Common myeloid progenitor, CD34-positive (primary cell): ENCODE measurements around the gene KLF3.

Source experiments
- CTCF ChIA-PET: fragments of 350-600 bp; sonication (Branson Sonifier 250); formaldehyde crosslinking; loops from one replicate; lab custom pipeline; 2021; ENCODE audit warnings: antibody characterized with exemption; lab: Charles Lee
- POLR2A ChIA-PET: fragments of 350-600 bp; sonication (Branson Sonifier 250); formaldehyde crosslinking; loops from one replicate; lab custom pipeline; 2021; ENCODE audit warnings: antibody characterized with exemption; lab: Charles Lee
- DNase-seq, 3 donors: peaks; one replicate each; pipeline versions ENCODE4 v3.0.0 to v3.0.0-alpha.2; 2013
- H3K27ac ChIP-seq, 2 experiments: 1 replicate in 1 of 2; 2 replicates in 1 of 2; pipeline ENCODE4 v1.7.0; 2013; ENCODE audit warnings: inconsistent platforms in 2 of 2, low read length in 2 of 2, mild to moderate bottlenecking in 2 of 2, low read depth in 1 of 2, moderate library complexity in 1 of 2; ENCODE audit not compliant: severe bottlenecking in 2 of 2, insufficient read depth in 1 of 2, poor library complexity in 1 of 2
- H3K27me3 ChIP-seq, 5 experiments: replicated peaks in 2 of 5; 1 replicate in 3 of 5; 2 replicates in 2 of 5; pipeline versions ENCODE4 v1.6.1 to v1.7.0; 2013; ENCODE audit warnings: low read length in 4 of 5, mild to moderate bottlenecking in 2 of 5, moderate library complexity in 2 of 5, inconsistent platforms in 1 of 5; ENCODE audit not compliant: insufficient read depth in 5 of 5, control insufficient read depth in 4 of 5
- H3K36me3 ChIP-seq, 4 experiments: 1 replicate in 2 of 4; 2 replicates in 2 of 4; pipeline versions ENCODE4 v1.6.1 to v1.7.0; 2013; ENCODE audit warnings: low read length in 3 of 4, control low read depth in 1 of 4, mild to moderate bottlenecking in 1 of 4; ENCODE audit not compliant: control insufficient read depth in 4 of 4, insufficient read depth in 4 of 4
- H3K4me1 ChIP-seq, 4 experiments: 1 replicate in 3 of 4; 2 replicates in 1 of 4; pipeline versions ENCODE4 v1.6.1 to v1.7.1; 2013; ENCODE audit warnings: low read length in 3 of 4, mild to moderate bottlenecking in 3 of 4, control low read depth in 1 of 4, inconsistent platforms in 1 of 4, moderate library complexity in 1 of 4; ENCODE audit not compliant: control insufficient read depth in 4 of 4, insufficient read depth in 4 of 4; ENCODE audit errors: control extremely low read depth in 1 of 4
- H3K4me3 ChIP-seq, 7 experiments: 1 replicate in 4 of 7; 2 replicates in 3 of 7; pipeline versions ENCODE4 v1.5.1 to v1.7.0; 2013; ENCODE audit warnings: mild to moderate bottlenecking in 7 of 7, low read length in 6 of 7, moderate library complexity in 6 of 7, inconsistent platforms in 2 of 7, low read depth in 2 of 7, control low read depth in 1 of 7; ENCODE audit not compliant: insufficient read depth in 4 of 7, control insufficient read depth in 1 of 7; ENCODE audit errors: extremely low read depth in 1 of 7
- H3K9me3 ChIP-seq, 5 experiments: 1 replicate in 4 of 5; 2 replicates in 1 of 5; pipeline versions ENCODE4 v1.6.1 to v1.7.1; 2013; ENCODE audit warnings: low read length in 4 of 5, mild to moderate bottlenecking in 2 of 5, inconsistent platforms in 1 of 5, low read depth in 1 of 5, moderate library complexity in 1 of 5; ENCODE audit not compliant: control insufficient read depth in 4 of 5, insufficient read depth in 2 of 5; ENCODE audit errors: control extremely low read depth in 1 of 5
- WGBS: methylation state at CpG from one replicate; pipeline ENCODE4 v1.1.5; 2013; ENCODE audit not compliant: insufficient coverage; 5-methylcytosine and 5-hydroxymethylcytosine counted together

KLF3 gene

DNA sequence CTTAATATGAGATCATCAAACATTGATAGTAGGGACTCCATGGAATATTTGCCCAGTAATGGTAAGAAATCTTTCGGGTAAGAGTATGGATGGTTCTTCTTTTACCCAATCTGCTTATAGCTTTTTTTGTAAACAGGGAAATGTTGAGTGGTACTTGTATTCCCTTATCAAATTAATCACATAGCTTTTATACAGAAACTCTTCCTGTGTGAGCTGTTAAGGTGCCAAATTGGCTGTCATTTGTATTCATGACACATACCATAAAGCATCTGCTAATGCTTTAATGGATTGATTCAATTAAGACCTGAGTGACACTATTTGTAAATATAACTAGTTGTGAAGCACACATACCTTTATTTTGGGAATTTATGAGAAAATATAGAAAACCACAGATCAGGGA lies 34.2 kb downstream of the KLF3 start:
- POLR2A ChIA-PET = no interaction called here
- WGBS = no CpG with 5 or more reads among the region's 1 CpG

DNA sequence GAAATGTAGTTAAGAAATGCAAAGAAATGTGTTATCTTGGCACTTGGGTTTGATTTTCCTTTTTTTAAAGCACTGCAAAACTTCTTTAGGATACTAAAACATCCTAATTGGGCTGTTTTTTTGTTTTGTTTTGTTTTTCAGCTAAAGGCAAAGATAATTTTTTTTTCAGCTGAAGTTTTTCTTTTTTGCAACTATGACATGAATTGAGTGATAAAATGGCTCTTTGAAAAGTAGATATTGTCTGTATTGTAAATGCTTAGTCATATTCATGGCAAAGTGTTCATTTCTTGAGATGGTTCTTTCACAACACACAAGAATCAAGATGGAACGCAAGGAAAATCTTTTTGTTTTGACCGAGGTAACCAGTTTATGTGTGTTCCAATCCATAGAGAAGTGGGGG lies 35.1 kb downstream of the KLF3 start:
- WGBS = 100% methylated on average over 1 of the region's 2 CpGs
- POLR2A ChIA-PET = no interaction called here
- no peak for DNase-seq
- Histone ChIP-seq H3K9me3 (no peaks in the 10 kb centered on the region), H3K36me3 (peaks cover 17 to 49% (median 33%) of the 10 kb centered on the region in 4 experiments), H3K27ac (no peak overlapping the region), H3K4me3 (no peak overlapping the region), H3K4me1 (peaks cover 0 to 12% (median 2%) of the 10 kb centered on the region in 4 experiments), H3K27me3 (no peaks in the 10 kb centered on the region)
- CTCF ChIA-PET = interaction anchor here (1.0 to 1.7 kb wide), 3 partner anchors 10 to 41 kb away, joined by 3 to 4 read pairs (median 3); no protein-coding TSS in a partner anchor

More for the DNA sequence above, 34.2 kb downstream of the KLF3 start:
- H3K27me3 ChIP-seq = no peaks in the 10 kb centered on the region
- DNase-seq = no peak
- peaks cover 23 to 55% (median 40%) of the 10 kb centered on the region in 4 experiments for H3K36me3 ChIP-seq
- CTCF ChIA-PET = interaction anchor here (1.0 to 1.7 kb wide), 7 partner anchors 9 to 626 kb away, joined by 3 to 4 read pairs (median 3); no protein-coding TSS in a partner anchor
- no peak overlapping the region for H3K4me3 ChIP-seq
- H3K27ac ChIP-seq = no peak overlapping the region
- no peaks in the 10 kb centered on the region for H3K9me3 ChIP-seq
- H3K4me1 ChIP-seq = peaks cover 0 to 12% (median 0%) of the 10 kb centered on the region in 4 experiments

- H3K4me3 ChIP-seq = no peak overlapping the region
- H3K27me3 ChIP-seq = no peaks in the 10 kb centered on the region
- ChIA-PET POLR2A (no interaction called here), CTCF (interaction anchor here (0.7 to 2.3 kb wide), 4 partner anchors 12 to 523 kb away, joined by 3 to 6 read pairs (median 4); partner anchors contain the start of gene TLR10)
- H3K4me1 ChIP-seq = peaks cover 0 to 7% (median 0%) of the 10 kb centered on the region in 4 experiments
- no peak for DNase-seq
- H3K36me3 ChIP-seq = peaks cover 0 to 4% (median 3%) of the 10 kb centered on the region in 4 experiments
- no peak overlapping the region for H3K27ac ChIP-seq
- WGBS = 93% methylated on average over 2 of the region's 4 CpGs
- no peaks in the 10 kb centered on the region for H3K9me3 ChIP-seq
These were observed 39.6 kb downstream of the KLF3 start for GRCh38 chr4:38703635-38704034.

- WGBS = 31% methylated on average over 3 of the region's 3 CpGs
- H3K9me3 ChIP-seq = no peaks in the 10 kb centered on the region
- peaks cover 0 to 7% (median 0%) of the 10 kb centered on the region in 4 experiments for H3K4me1 ChIP-seq
- no peak for DNase-seq
- ChIA-PET CTCF (interaction anchor here (1.2 to 2.3 kb wide), 2 partner anchors 78 to 524 kb away, joined by 4 to 6 read pairs; partner anchors contain the start of gene TLR10), POLR2A (no interaction called here)
- H3K4me3 ChIP-seq = no peak overlapping the region
- no peaks in the 10 kb centered on the region for H3K36me3 ChIP-seq
- no peaks in the 10 kb centered on the region for H3K27me3 ChIP-seq
- no peak overlapping the region for H3K27ac ChIP-seq
These were observed 40.7 kb downstream of the KLF3 start for GRCh38 chr4:38704622-38705154.

GRCh38 chr4:38706301-38706700 lies 42.3 kb downstream of the KLF3 start:
- no peak for DNase-seq
- Histone ChIP-seq H3K27ac (no peak overlapping the region), H3K36me3 (no peaks in the 10 kb centered on the region), H3K4me3 (no peak overlapping the region), H3K9me3 (no peaks in the 10 kb centered on the region), H3K27me3 (no peaks in the 10 kb centered on the region), H3K4me1 (peaks cover 0 to 16% (median 0%) of the 10 kb centered on the region in 4 experiments)
- POLR2A ChIA-PET = no interaction called here
- 100% methylated on average over 1 of the region's 2 CpGs for WGBS
- CTCF ChIA-PET = no interaction called here

DNA sequence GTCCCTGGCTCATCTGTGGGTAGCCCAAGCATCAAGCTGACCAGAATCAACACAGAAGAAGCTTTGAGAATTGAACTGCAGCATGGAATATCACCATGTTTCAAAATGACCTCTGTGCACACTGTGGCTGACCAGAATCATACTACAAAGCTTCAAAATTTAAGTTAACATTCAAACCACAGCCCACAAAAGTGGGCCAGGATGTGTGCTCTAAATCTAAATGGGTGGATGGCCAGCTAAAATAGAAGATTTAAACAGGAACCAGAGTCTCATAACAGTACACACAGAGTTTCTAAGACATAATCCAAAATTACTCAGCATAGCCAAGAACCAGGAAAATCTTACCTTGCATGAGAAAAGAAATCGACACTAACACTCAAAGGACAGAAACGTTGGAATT lies 46.1 kb downstream of the KLF3 start:
- ChIA-PET CTCF (no interaction called here), POLR2A (interaction anchor here (0.5 kb wide), 1 partner anchor 659 kb away, joined by 3 read pairs; no protein-coding TSS in a partner anchor)
- Histone ChIP-seq H3K36me3 (no peaks in the 10 kb centered on the region), H3K4me3 (no peak overlapping the region), H3K27ac (no peak overlapping the region), H3K4me1 (peaks cover 0 to 8% (median 0%) of the 10 kb centered on the region in 4 experiments), H3K27me3 (no peaks in the 10 kb centered on the region), H3K9me3 (peaks cover 0 to 12% (median 0%) of the 10 kb centered on the region in 5 experiments)
- WGBS = no CpG with 5 or more reads among the region's 2 CpGs
- DNase-seq = no peak

DNA sequence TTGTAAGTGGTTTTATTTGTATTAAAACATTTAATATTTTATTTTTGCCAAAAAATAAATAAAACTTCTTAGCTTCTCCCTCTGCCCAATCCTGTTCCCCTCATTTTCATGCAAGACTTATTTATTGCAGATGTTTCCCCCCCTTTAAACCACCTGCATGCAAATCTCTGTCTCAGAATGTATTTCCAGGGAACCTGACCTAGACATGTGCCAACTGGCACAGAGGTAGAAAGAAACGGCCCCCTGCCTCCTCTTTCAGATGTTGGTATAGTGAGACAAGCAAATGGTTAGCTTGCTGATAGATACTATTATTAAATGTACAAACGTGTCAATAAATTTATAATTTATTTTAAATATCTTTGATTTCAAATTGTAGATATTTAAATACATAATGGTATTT lies 47.1 kb downstream of the KLF3 start:
- H3K9me3 ChIP-seq = peaks cover 0 to 12% (median 0%) of the 10 kb centered on the region in 5 experiments
- ChIA-PET CTCF (interaction anchor here (0.8 to 1.0 kb wide), 2 partner anchors 20 to 574 kb away, joined by 3 read pairs; no protein-coding TSS in a partner anchor), POLR2A (no interaction called here)
- no peak overlapping the region for H3K27ac ChIP-seq
- H3K27me3 ChIP-seq = no peaks in the 10 kb centered on the region
- no CpG with 5 or more reads among the region's 2 CpGs for WGBS
- no peak overlapping the region for H3K4me3 ChIP-seq
- H3K4me1 ChIP-seq = peaks cover 0 to 8% (median 0%) of the 10 kb centered on the region in 4 experiments
- H3K36me3 ChIP-seq = no peaks in the 10 kb centered on the region
- DNase-seq = no peak
